Measurements from ENCODE around the gene CARD11.
"Not testable (repeated sequence)": the region's sequence is repeated elsewhere in the genome, so short reads cannot be mapped to it uniquely, and the experiment has no call there.

Gene CARD11

DNA sequence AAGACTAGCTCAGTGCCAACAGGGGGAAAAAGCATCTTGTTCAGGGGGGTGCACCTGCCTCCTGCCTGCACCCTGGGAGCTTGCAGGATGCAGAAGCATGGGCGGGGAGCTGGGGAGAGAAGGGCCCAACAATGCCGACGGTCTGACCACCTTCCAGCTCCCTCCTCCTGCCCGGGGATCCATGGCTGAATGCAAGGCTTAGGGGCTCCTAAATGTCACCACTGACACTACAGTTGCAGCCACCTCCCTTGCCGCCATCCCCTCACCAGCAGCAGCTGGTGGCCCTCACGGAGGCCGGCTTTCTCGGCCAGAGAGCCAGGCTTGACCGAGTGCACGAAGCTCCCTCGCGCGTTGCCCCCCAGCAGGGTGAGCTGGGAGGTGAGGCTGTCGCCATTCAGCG lies 120.8 kb downstream of the CARD11 start:
- no peak for DNase-seq

DNA sequence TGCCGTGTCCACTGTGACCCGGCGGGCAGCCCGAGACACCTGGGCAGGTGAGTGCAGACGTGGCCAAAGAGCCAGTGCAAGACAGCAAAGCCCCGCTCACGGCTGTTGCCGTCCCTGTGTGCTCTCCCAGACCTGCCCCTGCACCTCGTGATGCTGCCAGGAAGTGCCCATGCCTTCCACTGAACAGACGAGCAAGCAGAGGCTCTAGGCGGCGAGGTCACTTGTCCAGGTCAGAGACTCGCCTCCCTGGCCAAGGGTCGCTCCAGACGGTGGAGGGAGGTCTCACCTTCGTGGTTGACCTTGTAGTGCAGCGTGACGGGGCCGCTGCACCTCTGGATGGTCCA lies 121.3 kb downstream of the CARD11 start:
- DNase-seq, result no peak

DNA sequence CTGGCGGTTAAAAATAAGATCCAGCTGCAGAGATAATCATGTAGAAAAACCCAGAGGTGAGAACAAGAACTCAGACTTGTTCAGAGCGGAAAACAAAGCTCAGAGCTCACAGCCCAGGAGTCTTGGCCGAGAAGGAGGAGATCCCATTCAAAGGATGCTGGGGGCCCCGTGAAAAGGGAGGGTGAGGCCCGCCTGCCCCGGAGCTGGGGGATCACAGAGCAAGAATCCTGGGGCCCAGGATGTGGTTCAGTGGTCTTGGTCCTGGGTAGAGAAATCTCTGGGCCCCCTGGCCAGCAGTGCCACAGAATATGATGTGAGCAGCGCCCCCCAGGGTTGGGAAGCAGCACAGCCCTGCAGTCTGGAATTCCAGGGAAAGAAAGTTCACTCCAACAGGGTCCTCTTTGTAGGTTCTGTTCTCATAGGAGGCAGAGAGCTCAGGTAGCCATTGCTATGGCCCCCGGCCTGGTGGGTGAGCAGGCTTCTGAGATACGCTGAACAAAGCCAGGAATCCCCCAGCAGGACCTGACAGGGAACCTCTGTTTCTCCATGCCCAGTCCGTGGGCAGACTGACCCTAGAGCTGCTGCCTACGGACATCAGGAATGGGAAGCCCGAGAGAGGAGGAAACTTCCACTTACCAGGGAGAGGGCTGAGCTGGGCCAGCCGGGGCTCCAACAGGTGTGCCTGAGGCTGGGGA lies 121.9 kb downstream of the CARD11 start:
- no peak for DNase-seq

DNA sequence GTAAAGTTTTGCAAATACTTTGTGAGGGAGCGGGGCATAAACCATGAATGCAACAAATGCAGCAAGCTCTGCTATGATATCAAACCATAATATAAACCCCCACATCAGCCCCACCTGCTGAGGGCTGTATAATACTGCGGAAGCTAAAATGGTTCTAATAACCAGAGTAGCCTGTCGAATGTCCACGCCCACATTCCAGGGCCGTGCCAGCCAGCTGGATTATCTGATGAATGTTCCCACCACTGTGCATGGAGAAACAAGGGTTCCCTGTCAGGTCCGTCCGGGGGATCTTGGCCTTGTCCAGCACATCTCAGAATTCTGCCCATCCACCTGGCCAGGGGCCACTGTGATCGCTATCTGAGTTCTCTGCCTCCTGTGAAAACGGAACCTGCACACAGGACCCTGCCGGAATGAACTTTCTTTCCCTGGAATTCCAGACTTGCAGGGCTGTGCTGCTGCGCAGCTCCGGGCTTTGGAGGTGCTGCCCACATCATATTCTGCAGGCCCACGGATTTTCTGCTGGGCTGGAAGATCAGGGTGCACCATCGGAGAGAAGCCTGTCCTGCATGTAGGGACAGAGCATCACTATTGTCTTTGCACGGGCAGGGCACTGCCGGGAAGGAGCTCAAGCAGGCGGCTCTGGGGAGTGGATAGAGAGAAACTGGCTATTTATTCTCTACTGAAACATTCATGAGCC lies 122.6 kb downstream of the CARD11 start:
- no peak for DNase-seq

GRCh38 chr7:2920480-2920879 lies 123.2 kb downstream of the CARD11 start:
- not testable (repeated sequence) for DNase-seq

DNA sequence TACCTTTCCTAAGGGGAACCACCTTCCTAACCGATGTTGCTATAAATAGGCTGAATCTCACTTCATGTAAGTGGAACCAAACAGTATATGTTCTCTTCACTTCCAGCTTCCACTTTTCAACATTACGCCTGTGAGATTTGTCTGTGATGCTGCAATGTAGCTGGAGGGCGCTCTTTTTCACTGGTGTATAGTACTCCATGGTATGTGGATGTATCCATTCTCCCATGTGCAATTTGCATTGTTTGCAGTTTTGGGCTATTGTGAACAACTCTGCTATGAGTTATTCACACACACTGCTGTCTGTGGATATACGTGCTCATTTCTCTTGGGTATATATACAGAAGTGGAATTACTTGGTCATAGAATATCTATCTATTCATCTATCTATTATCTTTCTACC lies 123.6 kb downstream of the CARD11 start:
- no peak for DNase-seq

GRCh38 chr7:2919256-2919655 lies 124.4 kb downstream of the CARD11 start:
- DNase-seq, result no peak

GRCh38 chr7:2918406-2918805 lies 125.3 kb downstream of the CARD11 start:
- DNase-seq, result no peak

GRCh38 chr7:2915023-2915422 lies 128.6 kb downstream of the CARD11 start:
- no peak for DNase-seq

- DNase-seq, result no peak
Measured at GRCh38 chr7:2913760-2914387, 129.8 kb downstream of the CARD11 start.

DNA sequence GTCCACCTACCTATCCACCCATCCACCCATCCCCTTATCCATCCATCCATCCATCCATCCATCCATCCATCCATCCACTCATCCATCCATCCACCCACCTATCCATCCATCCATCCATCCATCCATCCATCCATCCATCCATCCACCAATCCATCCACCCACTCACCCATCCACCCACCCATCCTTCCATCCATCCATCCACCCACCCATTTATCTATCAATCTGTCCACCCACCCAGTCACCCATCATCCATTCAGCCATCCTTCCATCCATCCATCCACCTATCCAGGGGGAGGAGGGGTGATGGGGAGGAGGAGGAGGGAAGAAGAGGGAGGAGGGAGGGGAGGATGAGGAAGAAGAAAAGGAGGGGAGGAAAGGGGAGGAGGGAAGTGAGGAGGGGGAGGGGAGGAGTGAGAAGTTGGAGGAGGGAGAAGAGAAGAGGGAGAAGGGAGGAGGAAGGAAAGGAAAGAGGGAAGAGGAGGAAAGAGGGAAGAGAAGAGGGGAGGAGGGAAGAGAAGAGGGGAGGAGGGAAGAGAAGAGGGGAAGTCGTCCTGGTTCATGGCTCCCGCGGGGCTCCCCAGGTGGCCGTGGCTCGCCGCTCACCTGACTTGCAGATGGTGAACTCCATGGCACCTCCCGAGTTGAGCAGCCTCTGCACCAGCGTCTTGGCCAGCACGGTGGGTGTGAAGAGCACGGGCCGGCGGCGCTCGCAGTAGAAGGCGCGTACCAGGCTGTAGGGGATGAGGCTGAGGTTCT lies 130.8 kb downstream of the CARD11 start:
- DNase-seq, result no peak

DNA sequence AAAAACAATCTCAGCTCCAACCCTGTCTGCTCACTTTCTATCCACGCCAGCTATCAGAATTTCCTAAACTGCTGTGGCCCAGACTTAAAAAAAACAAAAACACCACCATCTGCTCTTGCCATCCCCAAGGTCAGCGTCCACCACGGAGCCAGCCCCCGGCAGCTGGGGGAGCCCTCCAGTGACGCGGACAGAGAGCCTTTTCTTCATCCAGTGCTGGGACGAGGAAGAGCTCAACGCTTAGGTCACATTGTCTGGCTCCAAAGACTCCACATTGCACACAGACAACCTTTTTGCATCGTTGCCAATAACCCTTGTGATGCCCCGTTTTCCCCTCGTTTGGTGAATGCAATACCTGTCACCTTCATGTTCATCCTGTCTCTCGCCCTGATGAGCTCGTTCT lies 132.2 kb downstream of the CARD11 start:
- no peak for DNase-seq

DNA sequence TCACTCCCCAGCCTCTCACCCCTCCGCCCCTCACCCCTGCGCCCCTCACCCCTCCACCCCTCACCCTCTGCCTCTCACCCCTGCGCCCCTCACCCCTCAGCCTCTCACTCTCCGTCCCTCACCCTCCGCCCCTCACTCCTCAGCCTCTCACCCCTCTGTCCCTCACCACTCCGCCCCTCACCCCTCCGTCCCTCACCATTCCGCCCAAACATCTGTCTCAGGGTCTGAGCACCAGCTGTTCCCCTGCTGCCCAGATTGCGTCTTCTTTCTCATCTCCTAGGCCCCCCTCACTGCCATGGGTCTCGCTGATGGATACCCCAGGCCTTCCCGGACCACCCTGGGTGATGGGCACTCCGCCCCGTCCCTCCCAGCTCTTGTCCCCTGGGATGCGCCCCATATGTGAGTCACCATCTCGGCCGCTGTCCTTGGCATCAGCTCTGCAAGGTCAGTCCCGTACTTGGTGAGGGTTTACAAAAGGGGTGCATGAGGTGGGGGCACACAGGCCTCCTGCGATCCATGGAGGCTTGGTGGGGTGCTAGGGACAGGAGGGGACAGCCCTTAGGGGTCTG lies 134.1 kb downstream of the CARD11 start:
- DNase-seq, result no peak

- DNase-seq, result no peak
Measured at GRCh38 chr7:2909043-2909442, 134.6 kb downstream of the CARD11 start.

GRCh38 chr7:2908103-2908683 lies 135.5 kb downstream of the CARD11 start:
- no peak for DNase-seq

DNA sequence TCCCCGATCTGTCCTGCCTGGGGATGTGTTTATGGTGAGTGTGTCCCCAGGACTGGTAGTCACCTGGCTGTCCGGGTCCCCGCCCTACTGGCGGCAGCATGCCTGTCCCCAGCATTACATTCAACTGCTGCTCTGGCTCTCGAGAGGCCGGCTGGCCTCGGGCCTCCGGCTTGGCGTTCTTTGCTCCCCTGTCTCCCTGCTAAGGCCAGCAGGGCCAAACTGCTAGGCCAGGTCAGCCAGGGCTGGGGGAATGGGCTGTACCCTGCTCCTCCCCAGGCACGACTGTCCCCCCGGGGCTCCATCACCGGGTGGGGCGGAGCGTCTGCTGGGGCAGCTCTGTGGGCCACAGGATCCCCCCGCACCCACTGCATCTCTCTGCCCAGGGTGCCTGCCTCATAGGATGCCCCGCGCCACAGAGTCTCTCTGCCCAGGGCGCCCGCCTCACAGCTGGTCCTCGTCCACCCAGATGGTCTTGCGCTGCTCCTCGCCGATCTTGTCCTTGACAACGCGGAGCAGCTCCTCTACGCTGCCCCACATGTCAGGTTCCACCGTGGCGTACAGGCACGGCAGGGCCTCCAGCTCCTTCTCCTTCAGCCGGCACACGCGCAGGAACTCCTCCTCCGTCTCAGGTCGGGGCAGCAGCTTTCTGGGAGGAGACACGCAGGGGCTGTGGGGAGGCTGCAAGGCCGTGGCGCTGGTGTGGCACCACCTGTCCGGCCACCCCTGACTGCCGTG lies 137.3 kb downstream of the CARD11 start:
- no peak for DNase-seq

DNA sequence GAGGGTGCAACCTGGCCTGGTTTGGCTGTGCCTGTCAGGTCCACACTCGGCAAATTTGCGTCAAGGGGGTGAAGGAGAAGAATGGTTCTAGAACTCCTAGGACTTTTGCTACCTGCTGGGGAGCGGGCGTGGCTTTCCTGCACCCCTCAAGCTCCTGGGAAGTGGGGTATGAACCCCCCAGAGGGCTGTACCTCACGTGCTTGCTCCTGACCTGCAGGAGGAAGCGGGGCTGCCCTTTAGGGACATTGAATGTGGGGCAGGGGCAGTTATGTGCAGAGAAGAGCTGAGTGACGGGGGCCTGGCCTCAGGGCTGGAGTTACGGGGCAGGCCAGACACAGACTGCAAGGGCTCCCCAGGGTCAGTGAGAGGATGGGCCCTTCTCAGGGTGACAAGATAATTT lies 138.2 kb downstream of the CARD11 start:
- DNase-seq, result no peak

DNA sequence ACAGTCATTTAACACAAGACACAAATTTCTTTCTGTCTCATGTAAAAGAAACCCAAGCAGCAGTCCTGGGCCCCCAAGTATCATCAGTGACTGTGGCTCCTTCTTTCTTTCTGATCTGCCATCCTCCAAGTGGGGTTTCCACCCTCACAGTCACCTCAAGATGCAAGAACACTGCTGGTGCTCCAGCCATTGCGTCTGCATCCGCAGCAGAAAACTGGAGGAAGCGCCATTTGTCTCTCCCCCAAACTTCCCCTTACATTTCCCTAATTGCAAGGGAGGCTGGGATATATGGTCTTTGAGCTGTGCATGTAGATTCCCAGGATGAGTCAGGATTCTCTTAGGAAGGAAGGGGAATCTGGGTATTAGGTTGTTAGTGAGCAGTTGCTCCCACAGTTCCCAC lies 138.6 kb downstream of the CARD11 start:
- no peak for DNase-seq

DNA sequence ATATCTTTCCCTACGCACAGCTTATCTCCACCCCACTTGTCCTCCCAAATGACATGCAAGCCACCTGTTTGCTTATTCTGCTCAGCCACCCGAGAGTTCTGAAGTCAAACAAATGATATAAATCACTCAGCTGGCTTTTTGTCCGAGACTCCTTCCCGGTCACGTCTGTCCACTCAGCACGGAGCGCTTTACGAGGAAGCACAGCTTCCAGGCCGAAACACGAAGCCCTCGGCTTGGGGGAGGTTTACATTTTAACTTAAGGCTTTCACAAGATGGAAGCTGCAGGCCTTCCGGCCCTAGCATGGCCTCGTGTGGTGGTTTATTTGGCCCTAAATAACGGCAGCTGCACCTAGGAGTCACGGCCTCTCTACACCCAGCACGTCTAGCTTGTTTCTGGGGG lies 139.5 kb downstream of the CARD11 start:
- no peak for DNase-seq

GRCh38 chr7:2903682-2904162 lies 139.9 kb downstream of the CARD11 start:
- no peak for DNase-seq

GRCh38 chr7:2897023-2897422 lies 146.6 kb downstream of the CARD11 start:
- no peak for DNase-seq

DNA sequence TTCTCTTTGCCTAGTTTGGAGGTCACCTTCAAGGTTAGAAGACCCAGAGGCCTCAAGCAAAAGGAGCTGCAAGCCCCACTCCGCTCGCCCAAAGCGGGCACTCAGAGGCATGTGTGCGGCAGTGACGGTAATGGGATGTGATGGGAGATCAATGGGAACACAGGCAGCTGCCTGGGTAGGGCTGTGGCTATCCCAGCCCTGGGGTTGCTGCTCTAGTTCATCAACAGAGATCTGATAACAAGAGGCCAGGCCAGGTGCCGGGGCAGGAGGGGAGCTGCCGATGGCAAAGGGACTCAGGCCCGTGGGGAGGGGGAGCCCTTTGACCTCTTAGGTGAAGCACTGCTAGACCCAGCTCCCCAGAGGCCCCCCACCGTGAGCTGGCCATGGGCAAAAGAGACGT lies 147.5 kb downstream of the CARD11 start:
- DNase-seq, result no peak
